ENCODE measurements around the gene TMEM135.
"Not testable (repeated sequence)": the region's sequence is repeated elsewhere in the genome, so short reads cannot be mapped to it uniquely, and the experiment has no call there.

Gene TMEM135

GRCh38 chr11:87020764-87021365, 16.9 kb upstream of the TMEM135 start:
- DNase-seq (ENCODE audit: low read depth), result no peak

DNA sequence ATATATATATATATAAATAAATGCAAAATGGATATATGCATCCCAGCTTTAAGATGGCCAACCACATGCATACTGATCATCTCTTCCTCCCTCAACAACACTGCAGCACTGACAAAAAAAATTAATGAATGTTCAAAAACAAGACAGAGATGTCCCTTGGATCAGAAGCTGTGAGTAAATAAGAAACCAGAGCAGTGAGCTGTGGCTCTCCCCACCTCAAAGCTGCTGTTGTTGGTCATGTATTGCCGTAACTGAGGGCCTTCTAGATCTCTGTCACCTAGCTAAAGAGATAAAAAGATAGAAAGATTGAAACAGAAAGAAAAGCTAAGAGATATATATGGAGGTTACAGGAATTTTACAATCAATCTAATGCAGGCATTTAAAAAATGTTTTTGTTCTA, 15.5 kb upstream of the TMEM135 start:
- no peak for DNase-seq (ENCODE audit: low read depth)

GRCh38 chr11:87022738-87023137, 15.0 kb upstream of the TMEM135 start:
- no peak for DNase-seq (ENCODE audit: low read depth)

DNA sequence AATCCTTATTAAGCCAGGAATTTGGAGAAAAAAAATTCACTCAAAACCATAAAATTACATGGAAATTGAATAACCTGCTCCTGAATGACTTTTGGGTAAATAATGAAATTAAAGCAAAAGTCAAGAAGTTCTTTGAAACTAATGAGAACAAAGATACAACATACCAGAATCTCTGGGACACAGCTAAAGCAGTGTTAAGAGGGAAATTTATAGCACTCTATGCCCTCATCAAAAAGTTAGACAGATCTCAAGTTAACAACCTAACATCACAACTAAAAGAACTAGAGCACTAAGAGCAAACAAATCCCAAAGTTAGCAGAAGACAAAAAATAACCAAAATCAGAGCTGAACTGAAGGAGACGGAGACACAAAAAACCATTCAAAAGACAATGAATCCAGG, 11.3 kb upstream of the TMEM135 start:
- not testable (repeated sequence) for DNase-seq (ENCODE audit: low read depth)

GRCh38 chr11:87030458-87031054, 7.2 kb upstream of the TMEM135 start:
- no peak for DNase-seq (ENCODE audit: low read depth)

GRCh38 chr11:87031433-87032170, 6.1 kb upstream of the TMEM135 start:
- DNase-seq (ENCODE audit: low read depth), result no peak

- no peak for DNase-seq (ENCODE audit: low read depth)
These were observed 4.2 kb upstream of the TMEM135 start for GRCh38 chr11:87033561-87033960.

- DNase-seq (ENCODE audit: low read depth), result no peak
These were observed 1.7 kb upstream of the TMEM135 start for GRCh38 chr11:87035976-87036583.

- DNase-seq (ENCODE audit: low read depth), result no peak
These were observed 831 bp upstream of the TMEM135 start for GRCh38 chr11:87036756-87037449.

DNA sequence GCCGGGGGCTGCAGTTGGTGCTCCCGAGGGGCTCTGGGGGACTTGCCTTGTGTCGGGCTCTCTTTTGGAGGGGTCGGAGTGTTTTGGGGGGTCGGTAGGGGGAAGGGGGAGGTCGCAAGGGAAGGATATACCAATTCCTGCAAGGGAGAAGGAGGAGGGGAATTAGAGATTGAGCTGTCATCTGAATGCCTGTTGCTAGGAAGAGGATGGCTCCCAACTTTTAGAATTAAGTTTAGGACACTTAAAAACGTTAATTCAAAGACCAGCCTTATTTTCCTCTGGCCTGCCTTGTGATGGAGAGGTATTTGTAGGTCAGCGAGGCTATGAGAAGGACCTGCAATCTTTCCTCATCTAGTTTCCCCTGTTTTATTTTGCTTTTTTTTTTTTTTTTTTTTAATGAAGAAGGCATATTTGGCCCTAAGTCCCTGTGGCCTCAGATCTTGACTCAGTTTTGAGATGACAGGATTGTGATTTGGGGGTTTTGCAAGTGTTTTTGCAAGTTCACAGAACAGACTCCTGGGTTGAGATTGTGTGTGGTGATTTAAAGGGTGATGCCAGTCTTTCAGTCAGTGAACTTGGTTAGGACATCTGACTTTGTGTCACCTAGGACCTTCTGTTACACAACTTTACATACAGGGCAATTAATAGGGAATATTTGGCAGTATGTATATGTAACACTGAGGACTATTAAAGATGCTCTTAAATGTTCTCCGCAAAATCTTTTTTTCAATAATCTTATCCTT, 672 bp downstream of the TMEM135 start:
- no peak for DNase-seq (ENCODE audit: low read depth)

GRCh38 chr11:87039371-87039770, 1.6 kb downstream of the TMEM135 start:
- DNase-seq (ENCODE audit: low read depth), result peak; percentile 38

- DNase-seq (ENCODE audit: low read depth), result no peak
These were observed 6.2 kb downstream of the TMEM135 start for GRCh38 chr11:87043894-87044293.

GRCh38 chr11:87046824-87047223, 9.1 kb downstream of the TMEM135 start:
- DNase-seq (ENCODE audit: low read depth), result no peak

GRCh38 chr11:87056091-87056490, 18.4 kb downstream of the TMEM135 start:
- no peak for DNase-seq (ENCODE audit: low read depth)

GRCh38 chr11:87057749-87058148, 20.0 kb downstream of the TMEM135 start:
- no peak for DNase-seq (ENCODE audit: low read depth)

DNA sequence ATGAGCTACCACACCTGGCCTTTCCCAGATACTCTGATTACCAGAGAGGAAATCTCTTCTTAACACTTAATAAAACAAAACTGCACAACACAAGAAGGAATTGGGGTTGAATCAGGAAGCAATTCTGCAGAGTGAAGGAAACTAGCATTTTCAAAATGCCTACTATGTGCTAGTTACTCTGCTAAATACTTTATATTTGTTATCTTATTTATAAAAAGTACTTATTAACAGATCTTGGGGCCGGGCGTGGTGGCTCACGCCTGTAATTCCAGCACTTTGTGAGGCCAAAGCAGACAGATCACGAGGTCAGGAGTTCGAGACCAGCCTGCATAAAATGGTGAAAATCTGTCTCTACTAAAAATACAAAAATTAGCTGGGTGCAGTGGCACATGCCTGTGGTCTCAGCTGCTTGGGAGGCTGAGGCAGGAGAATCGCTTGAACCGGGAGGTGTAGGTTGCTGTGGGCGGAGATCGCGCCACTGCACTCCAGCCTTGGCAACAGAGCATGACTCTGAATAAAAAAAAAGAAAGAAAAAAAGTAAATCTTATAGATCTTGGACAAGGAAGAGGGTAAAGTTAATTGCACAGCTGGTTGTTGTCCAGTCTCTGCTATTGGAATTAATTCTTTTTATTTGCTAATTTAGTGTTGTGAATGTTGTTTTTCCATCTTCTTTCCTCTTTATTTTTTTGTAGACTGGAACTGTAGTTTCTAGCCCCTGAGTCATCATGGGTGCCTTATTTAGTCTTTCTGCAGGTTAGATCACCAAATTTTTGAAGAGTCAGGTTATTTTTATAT, 22.1 kb downstream of the TMEM135 start:
- no peak for DNase-seq (ENCODE audit: low read depth)

GRCh38 chr11:87061766-87062165, 24.0 kb downstream of the TMEM135 start:
- no peak for DNase-seq (ENCODE audit: low read depth)

DNA sequence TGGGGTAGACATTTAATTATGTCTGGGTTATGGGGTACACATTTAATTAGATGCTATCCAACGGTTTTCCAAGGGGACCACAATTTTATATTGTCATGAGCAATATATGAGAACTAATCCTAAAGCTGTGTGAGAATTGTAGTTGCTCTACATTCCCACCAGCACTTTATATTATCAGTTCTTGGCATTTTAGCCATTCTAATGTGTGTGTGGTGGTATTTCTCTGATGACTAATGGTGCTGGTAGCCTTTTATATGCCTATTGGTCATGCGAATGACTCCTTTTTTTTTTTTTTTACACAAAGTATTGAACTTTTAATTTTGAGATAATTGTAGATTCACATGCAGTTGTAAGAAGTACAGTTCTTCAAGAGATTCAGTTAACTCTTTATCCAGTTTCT, 26.2 kb downstream of the TMEM135 start:
- no peak for DNase-seq (ENCODE audit: low read depth)

DNA sequence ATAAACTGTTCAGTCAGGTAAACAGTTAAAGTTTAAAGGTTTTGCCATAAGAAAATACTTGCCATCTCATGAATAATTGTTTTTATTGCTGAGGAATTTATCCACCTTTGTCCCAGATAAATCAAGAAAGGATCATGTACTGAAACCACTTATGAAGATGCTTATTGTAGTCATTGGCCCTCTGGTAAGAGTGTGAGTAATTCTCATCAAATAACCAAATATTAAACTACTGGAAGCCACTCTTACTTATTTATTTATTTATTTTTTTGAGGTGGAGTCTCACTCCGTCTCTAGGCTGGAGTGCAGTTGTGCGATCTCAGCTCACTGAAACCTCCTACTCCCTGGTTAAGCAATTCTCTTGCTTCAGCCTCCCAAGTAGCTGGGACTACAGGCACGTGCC, 35.1 kb downstream of the TMEM135 start:
- DNase-seq (ENCODE audit: low read depth), result no peak

GRCh38 chr11:87076260-87076783, 38.6 kb downstream of the TMEM135 start:
- DNase-seq (ENCODE audit: low read depth), result no peak

Measured in stromal cell of bone marrow (primary cell).